WERI-Rb-1 (cell line): ENCODE results near the gene INSL6.

Experiments
- DNase-seq: peaks from one replicate; pipeline ENCODE4 v3.0.0-alpha.2; 2020
- H3K27ac ChIP-seq: fragments of 250-450 bp; sonication (Bioruptor Pico); 2 replicates; pipeline ENCODE4 v1.5.1; 2020; ENCODE audit warnings: mild to moderate bottlenecking, moderate library complexity
- H3K27me3 ChIP-seq: fragments of 250-450 bp; sonication (Bioruptor Pico); 2 replicates; pipeline ENCODE4 v1.5.1; 2021; ENCODE audit warnings: mild to moderate bottlenecking, low read depth, moderate library complexity; ENCODE audit not compliant: insufficient read depth, severe bottlenecking
- H3K36me3 ChIP-seq: fragments of 250-450 bp; sonication (Bioruptor Pico); 2 replicates; pipeline ENCODE4 v1.5.1; 2020; ENCODE audit warnings: mild to moderate bottlenecking, moderate library complexity
- H3K4me3 ChIP-seq: 2 replicates; pipeline ENCODE4 v1.5.1; 2011; ENCODE audit warnings: low read depth, mild to moderate bottlenecking, control low read depth, low read length
- H3K9me3 ChIP-seq: fragments of 250-450 bp; sonication (Bioruptor Pico); 2 replicates; pipeline ENCODE4 v1.5.1; 2021; ENCODE audit warnings: mild to moderate bottlenecking, moderate library complexity; ENCODE audit not compliant: severe bottlenecking
- TF ChIP-seq, protein P1 (sequence below): IDR thresholded peaks from 2 replicates; pipeline ENCODE4 v1.5.1; 2011; ENCODE audit warnings: low read depth, mild to moderate bottlenecking, control low read depth, inconsistent platforms, low read length

INSL6 gene

DNA sequence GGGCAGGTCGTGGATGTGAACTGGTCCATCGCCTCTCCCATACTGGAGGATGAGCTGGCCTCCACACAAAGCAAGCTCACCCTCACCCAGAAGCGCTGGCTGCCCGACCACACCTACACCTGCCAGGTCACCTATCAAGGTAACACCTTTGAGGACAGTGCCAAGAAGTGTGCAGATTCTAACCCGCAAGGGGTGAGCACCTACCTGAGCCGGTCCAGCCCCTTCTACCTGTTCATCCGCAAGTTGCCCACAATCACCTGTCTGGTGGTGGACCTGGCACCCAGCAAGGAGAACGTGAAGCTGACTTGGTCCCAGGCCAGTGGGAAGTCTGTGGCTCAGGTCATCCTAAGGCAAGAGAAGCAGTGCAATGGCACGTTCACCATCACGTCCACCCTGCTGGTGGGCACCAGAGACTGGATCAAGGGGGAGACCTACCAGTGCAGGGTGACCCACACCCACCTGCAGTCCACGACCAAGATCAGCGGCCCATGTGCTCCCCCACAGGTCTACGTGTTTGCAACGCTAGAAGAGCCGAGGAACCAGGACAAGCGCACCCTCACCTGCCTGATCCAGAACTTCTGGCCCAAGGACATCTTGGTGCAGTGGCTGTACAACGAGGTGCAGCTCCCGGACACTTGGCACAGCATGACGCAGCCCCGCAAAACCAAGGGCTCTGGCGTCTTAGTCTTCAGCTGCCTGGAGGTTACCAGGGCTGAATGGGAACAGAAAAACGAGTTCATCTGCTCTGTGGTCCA, 71.3 kb downstream of the INSL6 start:
- TF ChIP-seq, protein P1, sequence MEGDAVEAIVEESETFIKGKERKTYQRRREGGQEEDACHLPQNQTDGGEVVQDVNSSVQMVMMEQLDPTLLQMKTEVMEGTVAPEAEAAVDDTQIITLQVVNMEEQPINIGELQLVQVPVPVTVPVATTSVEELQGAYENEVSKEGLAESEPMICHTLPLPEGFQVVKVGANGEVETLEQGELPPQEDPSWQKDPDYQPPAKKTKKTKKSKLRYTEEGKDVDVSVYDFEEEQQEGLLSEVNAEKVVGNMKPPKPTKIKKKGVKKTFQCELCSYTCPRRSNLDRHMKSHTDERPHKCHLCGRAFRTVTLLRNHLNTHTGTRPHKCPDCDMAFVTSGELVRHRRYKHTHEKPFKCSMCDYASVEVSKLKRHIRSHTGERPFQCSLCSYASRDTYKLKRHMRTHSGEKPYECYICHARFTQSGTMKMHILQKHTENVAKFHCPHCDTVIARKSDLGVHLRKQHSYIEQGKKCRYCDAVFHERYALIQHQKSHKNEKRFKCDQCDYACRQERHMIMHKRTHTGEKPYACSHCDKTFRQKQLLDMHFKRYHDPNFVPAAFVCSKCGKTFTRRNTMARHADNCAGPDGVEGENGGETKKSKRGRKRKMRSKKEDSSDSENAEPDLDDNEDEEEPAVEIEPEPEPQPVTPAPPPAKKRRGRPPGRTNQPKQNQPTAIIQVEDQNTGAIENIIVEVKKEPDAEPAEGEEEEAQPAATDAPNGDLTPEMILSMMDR = no peak
- H3K27me3 ChIP-seq = no peaks in the 10 kb centered on the region
- no peaks in the 10 kb centered on the region for H3K9me3 ChIP-seq
- H3K36me3 ChIP-seq = peaks cover 7% of the 10 kb centered on the region; the same call in 1 of the 2 replicates
- DNase-seq = no peak
- no peak overlapping the region for H3K4me3 ChIP-seq
- no peak overlapping the region for H3K27ac ChIP-seq
